Upper lobe of left lung (tissue), 4 donors: ENCODE data around the gene SLC30A9.

Experiments used
- CTCF ChIP-seq, 6 experiments: fragments of 450-650 bp in 4 of 6; fragments of 200-600 bp in 2 of 6; sonication (generic) in 2 of 6; IDR thresholded peaks; one replicate each; pipeline ENCODE4 v1.5.1; 2016 to 2019; ENCODE audit warnings: antibody characterized with exemption in 6 of 6
- EP300 ChIP-seq, 4 donors: sonication (generic); formaldehyde crosslinking; IDR thresholded peaks; one replicate each; pipeline ENCODE4 v1.5.1; 2017; ENCODE audit warnings: antibody characterized with exemption in 4 of 4, control low read depth in 2 of 4
- POLR2A ChIP-seq, 4 donors: fragments of 450-650 bp; IDR thresholded peaks; one replicate each; pipeline ENCODE4 v1.5.1; 2016 to 2017; ENCODE audit warnings: antibody characterized with exemption in 4 of 4, mild to moderate bottlenecking in 2 of 4
- POLR2AphosphoS5 ChIP-seq, 2 donors: sonication (generic); formaldehyde crosslinking; IDR thresholded peaks; one replicate each; pipeline ENCODE4 v1.5.1; 2017; ENCODE audit warnings: antibody characterized with exemption in 2 of 2

GRCh38 chr4:41940834-41941233 is 49.5 kb upstream of the SLC30A9 start:
- TF ChIP-seq POLR2AphosphoS5 (IDR thresholded peaks at IDR 0.05) (no peak), CTCF (IDR thresholded peaks at IDR 0.05) (no peak), POLR2A (IDR thresholded peaks at IDR 0.05) (no peak), EP300 (IDR thresholded peaks at IDR 0.05) (no peak)
